GM12864 (cell line): Measurements from ENCODE around the gene TXNDC16.

Experiments used
- DNase-seq: peaks from one replicate; pipeline ENCODE4 v3.0.0-alpha.2; 2011; ENCODE audit warnings: low read depth
- H3K4me3 ChIP-seq: 2 replicates; pipeline ENCODE4 v1.5.1; 2011; ENCODE audit warnings: mild to moderate bottlenecking, low read depth, low read length, control low read depth
- TF ChIP-seq, protein P1 (sequence below): IDR thresholded peaks from 2 replicates; pipeline ENCODE4 v1.5.1; 2011; ENCODE audit warnings: low read depth, mild to moderate bottlenecking, moderate library complexity, low read length, control low read depth, inconsistent platforms; ENCODE audit errors: missing control alignments

Gene TXNDC16

GRCh38 chr14:52545584-52546317 is 6.6 kb downstream of the TXNDC16 start:
- no peak for DNase-seq
- TF ChIP-seq, protein P1, sequence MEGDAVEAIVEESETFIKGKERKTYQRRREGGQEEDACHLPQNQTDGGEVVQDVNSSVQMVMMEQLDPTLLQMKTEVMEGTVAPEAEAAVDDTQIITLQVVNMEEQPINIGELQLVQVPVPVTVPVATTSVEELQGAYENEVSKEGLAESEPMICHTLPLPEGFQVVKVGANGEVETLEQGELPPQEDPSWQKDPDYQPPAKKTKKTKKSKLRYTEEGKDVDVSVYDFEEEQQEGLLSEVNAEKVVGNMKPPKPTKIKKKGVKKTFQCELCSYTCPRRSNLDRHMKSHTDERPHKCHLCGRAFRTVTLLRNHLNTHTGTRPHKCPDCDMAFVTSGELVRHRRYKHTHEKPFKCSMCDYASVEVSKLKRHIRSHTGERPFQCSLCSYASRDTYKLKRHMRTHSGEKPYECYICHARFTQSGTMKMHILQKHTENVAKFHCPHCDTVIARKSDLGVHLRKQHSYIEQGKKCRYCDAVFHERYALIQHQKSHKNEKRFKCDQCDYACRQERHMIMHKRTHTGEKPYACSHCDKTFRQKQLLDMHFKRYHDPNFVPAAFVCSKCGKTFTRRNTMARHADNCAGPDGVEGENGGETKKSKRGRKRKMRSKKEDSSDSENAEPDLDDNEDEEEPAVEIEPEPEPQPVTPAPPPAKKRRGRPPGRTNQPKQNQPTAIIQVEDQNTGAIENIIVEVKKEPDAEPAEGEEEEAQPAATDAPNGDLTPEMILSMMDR, result no peak
- H3K4me3 ChIP-seq, result no peak overlapping the region

GRCh38 chr14:52538623-52539022 is 13.7 kb downstream of the TXNDC16 start:
- TF ChIP-seq, protein P1, result no peak
- no peak for DNase-seq

DNA sequence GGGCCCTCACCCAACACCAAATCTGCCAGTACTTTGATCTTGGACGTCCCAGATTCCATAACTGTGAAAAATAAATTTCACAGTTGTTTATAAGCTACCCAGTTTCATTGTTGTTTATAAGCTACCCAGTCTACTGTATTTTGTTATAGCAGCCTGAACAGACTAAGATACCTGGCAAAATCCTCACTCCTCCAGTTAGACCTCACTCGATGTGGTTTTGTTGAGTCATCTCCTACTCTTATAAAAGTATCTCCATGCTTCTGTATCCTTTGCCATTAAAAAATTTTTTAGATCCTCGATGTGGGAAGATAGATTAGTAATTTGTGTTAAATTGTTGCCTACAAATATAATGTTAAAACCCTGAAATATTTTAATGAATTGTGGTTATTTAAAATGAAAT is 16.0 kb downstream of the TXNDC16 start:
- H3K4me3 ChIP-seq, result no peak overlapping the region
- DNase-seq, result no peak
- TF ChIP-seq, protein P1, result no peak

More at GRCh38 chr14:52538623-52539022, 13.7 kb downstream of the TXNDC16 start:
- H3K4me3 ChIP-seq, result no peak overlapping the region

GRCh38 chr14:52531481-52531880 is 20.8 kb downstream of the TXNDC16 start:
- TF ChIP-seq, protein P1, result no peak
- H3K4me3 ChIP-seq, result no peak overlapping the region
- no peak for DNase-seq

DNA sequence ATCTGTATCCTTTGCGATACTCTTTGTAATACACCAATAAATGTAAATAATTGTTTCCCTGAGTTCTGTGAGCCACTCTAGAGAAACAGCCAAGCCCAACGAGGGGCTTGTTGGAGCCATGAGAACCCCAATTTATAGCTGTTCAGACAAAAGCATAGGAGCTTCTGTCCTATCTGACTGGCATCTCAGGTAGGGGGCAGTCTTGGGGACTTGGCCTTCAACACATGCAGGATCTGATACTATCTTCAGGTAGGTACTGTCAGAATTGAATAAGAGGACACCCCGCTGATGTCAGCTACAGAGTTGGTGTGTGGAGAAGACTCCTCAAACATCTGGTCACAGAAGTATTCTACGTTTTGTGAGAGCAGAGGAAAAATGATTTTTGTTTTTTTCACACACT is 25.3 kb downstream of the TXNDC16 start:
- TF ChIP-seq, protein P1, result no peak
- DNase-seq, result no peak
- no peak overlapping the region for H3K4me3 ChIP-seq

- TF ChIP-seq, protein P1, result no peak
- DNase-seq, result no peak
- H3K4me3 ChIP-seq, result no peak overlapping the region
Measured at GRCh38 chr14:52522581-52523345, 29.5 kb downstream of the TXNDC16 start.
